Testis (tissue), 2 donors: ENCODE data around the gene OSCP1.

Experiments used
- CTCF ChIP-seq, 3 experiments: fragments of 450-650 bp in 2 of 3; fragments of 200-600 bp in 1 of 3; sonication (generic) in 1 of 3; IDR thresholded peaks; one replicate each; pipeline ENCODE4 v1.5.1; 2016 to 2019; ENCODE audit warnings: antibody characterized with exemption in 3 of 3, mild to moderate bottlenecking in 2 of 3, moderate library complexity in 1 of 3
- POLR2A ChIP-seq: fragments of 450-650 bp; IDR thresholded peaks from one replicate; pipeline ENCODE4 v1.6.1; 2017; ENCODE audit warnings: antibody characterized with exemption, mild to moderate bottlenecking, moderate library complexity

GRCh38 chr1:36494971-36495370 is 44.7 kb upstream of the OSCP1 start:
- TF ChIP-seq CTCF (IDR thresholded peaks at IDR 0.05) (no peak), POLR2A (no peak)
